Endothelial cell of umbilical vein (primary cell): ENCODE results near the gene ZBTB20.

ENCODE experiments used
- EZH2 ChIP-seq: IDR thresholded peaks from 2 replicates; pipeline ENCODE4 v1.6.1; 2012; ENCODE audit warnings: borderline replicate concordance, low read depth, mild to moderate bottlenecking, moderate library complexity, low read length, inconsistent platforms; ENCODE audit not compliant: severe bottlenecking
- FOS ChIP-seq: IDR thresholded peaks from 2 replicates; pipeline ENCODE4 v1.6.1; 2011; ENCODE audit warnings: mild to moderate bottlenecking, low read length, moderate library complexity, borderline replicate concordance; ENCODE audit not compliant: insufficient read depth
- GATA2 ChIP-seq: IDR thresholded peaks from 2 replicates; pipeline ENCODE4 v1.7.0; 2011; ENCODE audit warnings: low read depth, mild to moderate bottlenecking, moderate library complexity, mixed read lengths, low read length; ENCODE audit not compliant: insufficient read length, insufficient read depth
- JUN ChIP-seq: IDR thresholded peaks from 2 replicates; pipeline ENCODE4 v1.6.1; 2011; ENCODE audit warnings: borderline replicate concordance, low read depth; ENCODE audit not compliant: insufficient read length, insufficient read depth
- MYC ChIP-seq: IDR thresholded peaks from one replicate; pipeline ENCODE4 v1.6.1; 2011; ENCODE audit warnings: mild to moderate bottlenecking, low read depth, low read length
- POLR2A ChIP-seq: IDR thresholded peaks from 2 replicates; pipeline ENCODE4 v1.6.1; 2012; ENCODE audit warnings: low read depth, mild to moderate bottlenecking, control low read depth, low read length
- POLR2AphosphoS5 ChIP-seq: IDR thresholded peaks from 2 replicates; pipeline ENCODE4 v1.6.1; 2012; ENCODE audit warnings: low read depth, mild to moderate bottlenecking, control low read depth, low read length, moderate library complexity; ENCODE audit not compliant: insufficient read depth
- TF ChIP-seq, protein P1 (sequence below), 2 donors: IDR thresholded peaks; 1 replicate in 1 of 2; 2 replicates in 1 of 2; pipeline ENCODE4 v1.5.1; 2011; ENCODE audit warnings: low read length in 2 of 2, mild to moderate bottlenecking in 2 of 2, moderate library complexity in 2 of 2, control low read depth in 1 of 2, inconsistent platforms in 1 of 2, low read depth in 1 of 2; ENCODE audit not compliant: insufficient read depth in 1 of 2; ENCODE audit errors: extremely low read depth in 1 of 2
- TF ChIP-seq, protein P2 (sequence below): IDR thresholded peaks from 2 replicates; pipeline ENCODE4 v1.6.1; 2011; ENCODE audit not compliant: insufficient read depth, insufficient read length

DNA sequence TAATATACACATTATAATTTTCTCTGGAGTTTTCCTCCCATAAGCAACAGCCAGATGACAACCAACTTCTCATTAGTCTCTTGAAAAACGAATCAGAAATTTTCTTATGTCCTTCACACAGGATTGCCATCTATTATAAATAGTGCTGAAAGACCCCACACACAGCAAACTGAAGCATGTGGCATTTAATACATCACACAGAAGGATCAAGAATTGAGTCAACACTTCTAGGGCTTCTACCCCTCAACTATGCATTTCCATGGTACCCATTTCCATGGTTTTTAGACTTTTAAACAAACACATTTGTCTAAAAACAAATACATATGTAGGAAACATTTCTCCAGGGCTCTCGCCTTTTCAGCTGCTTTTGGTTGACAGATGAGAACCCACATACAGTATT, 282.1 kb downstream of the ZBTB20 start:
- TF ChIP-seq, protein P1, sequence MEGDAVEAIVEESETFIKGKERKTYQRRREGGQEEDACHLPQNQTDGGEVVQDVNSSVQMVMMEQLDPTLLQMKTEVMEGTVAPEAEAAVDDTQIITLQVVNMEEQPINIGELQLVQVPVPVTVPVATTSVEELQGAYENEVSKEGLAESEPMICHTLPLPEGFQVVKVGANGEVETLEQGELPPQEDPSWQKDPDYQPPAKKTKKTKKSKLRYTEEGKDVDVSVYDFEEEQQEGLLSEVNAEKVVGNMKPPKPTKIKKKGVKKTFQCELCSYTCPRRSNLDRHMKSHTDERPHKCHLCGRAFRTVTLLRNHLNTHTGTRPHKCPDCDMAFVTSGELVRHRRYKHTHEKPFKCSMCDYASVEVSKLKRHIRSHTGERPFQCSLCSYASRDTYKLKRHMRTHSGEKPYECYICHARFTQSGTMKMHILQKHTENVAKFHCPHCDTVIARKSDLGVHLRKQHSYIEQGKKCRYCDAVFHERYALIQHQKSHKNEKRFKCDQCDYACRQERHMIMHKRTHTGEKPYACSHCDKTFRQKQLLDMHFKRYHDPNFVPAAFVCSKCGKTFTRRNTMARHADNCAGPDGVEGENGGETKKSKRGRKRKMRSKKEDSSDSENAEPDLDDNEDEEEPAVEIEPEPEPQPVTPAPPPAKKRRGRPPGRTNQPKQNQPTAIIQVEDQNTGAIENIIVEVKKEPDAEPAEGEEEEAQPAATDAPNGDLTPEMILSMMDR (IDR thresholded peaks at IDR 0.05; ENCODE audit: extremely low read depth in 1 of 2, insufficient read depth in 1 of 2, low read depth in 1 of 2, low read length in 2 of 2) = no peak
- TF ChIP-seq POLR2AphosphoS5 (no peak), POLR2A (no peak), MYC (no peak), EZH2 (no peak), GATA2 (no peak), FOS (no peak), JUN (no peak)
- TF ChIP-seq, protein P2, sequence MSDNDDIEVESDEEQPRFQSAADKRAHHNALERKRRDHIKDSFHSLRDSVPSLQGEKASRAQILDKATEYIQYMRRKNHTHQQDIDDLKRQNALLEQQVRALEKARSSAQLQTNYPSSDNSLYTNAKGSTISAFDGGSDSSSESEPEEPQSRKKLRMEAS = no peak
